Activated CD4-positive, alpha-beta memory T cell treated with anti-CD3 and anti-CD28 coated beads, Interleukin-2, amount 10 ng/mL, durations not matched to agents 7 days and 5 days (primary cell): Measurements from ENCODE around the gene SGPL1. TPM values are rescaled to one million over a fixed set of nuclear protein-coding genes. Genes with fewer than 3 reads are reported as not detected.

ENCODE experiments used
- CTCF ChIA-PET: fragments of 350-600 bp; sonication (Branson Sonifier 250); formaldehyde crosslinking; loops from one replicate; lab custom pipeline; 2021; ENCODE audit warnings: antibody characterized with exemption, inconsistent platforms; lab: Charles Lee
- POLR2A ChIA-PET: fragments of 350-600 bp; sonication (Branson Sonifier 250); formaldehyde crosslinking; loops from one replicate; lab custom pipeline; 2021; ENCODE audit warnings: antibody characterized with exemption; lab: Charles Lee
- DNase-seq: peaks from one replicate; pipeline ENCODE4 v3.0.0-alpha.2; 2020
- H3K27ac Mint-ChIP-seq: one replicate; pipeline ENCODE4 v1.8.0; 2021; ENCODE audit warnings: mild to moderate bottlenecking, mixed read lengths
- H3K27me3 Mint-ChIP-seq: one replicate; pipeline ENCODE4 v1.8.0; 2021; ENCODE audit warnings: mixed read lengths
- H3K36me3 Mint-ChIP-seq: one replicate; pipeline ENCODE4 v1.8.0; 2021; ENCODE audit warnings: low read depth, mixed read lengths
- H3K4me1 Mint-ChIP-seq: one replicate; pipeline ENCODE4 v1.8.0; 2021; ENCODE audit warnings: mixed read lengths
- H3K4me3 Mint-ChIP-seq: one replicate; pipeline ENCODE4 v1.8.0; 2021; ENCODE audit warnings: mild to moderate bottlenecking, mixed read lengths
- H3K9me3 Mint-ChIP-seq: one replicate; pipeline ENCODE4 v1.8.0; 2021; ENCODE audit warnings: mixed read lengths
- total RNA-seq, 2 experiments: library from RNA; stranded (reverse); gene quantifications; one replicate each; pipeline ENCODE4 v1.2.3, GENCODE V29; 2021

Gene SGPL1
- total RNA-seq, 2 experiments from 2014 or later = 25.8 to 28.5 TPM

DNA sequence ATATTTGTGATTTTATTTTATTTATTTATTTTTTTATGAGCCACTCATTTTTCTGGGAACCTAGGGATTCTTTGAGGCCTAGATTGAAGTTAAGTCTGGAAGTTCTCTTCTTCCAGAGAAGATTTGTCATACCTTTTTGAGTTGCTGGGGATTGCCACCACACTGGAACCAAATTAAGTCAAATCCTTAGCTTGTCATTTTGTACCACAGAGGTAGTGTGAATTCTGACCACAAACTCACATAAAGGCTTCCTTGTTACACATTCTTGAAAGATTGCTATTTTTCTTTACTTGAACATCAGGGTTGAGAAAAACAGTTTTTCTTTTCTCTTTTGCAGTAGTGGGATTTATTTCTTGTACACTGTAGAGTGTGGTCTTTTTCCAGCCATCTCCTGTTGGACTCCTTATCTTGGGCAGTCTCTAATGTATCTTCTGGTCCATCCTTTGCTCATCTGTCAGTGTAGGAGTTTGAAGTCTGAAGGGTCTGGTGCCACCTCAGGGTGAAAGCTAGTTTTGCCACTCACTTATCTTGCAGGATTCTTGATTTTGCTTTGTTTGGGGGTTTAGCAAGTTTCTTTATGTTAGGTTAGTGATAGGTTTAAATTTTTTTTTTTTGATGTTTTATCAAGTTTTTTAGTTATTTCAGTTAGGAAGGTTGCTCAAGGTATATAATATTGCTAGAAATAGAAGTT lies 47.9 kb downstream of the SGPL1 start:
- Mint-ChIP-seq H3K9me3 (no peaks in the 10 kb centered on the region), H3K36me3 (peaks cover 25% of the 10 kb centered on the region), H3K4me3 (no peak overlapping the region), H3K27me3 (no peaks in the 10 kb centered on the region), H3K4me1 (peaks cover 22% of the 10 kb centered on the region), H3K27ac (no peak overlapping the region)
- POLR2A ChIA-PET = interaction anchor here (1.4 kb wide), 1 partner anchor 23 kb away, joined by 4 read pairs; no protein-coding TSS in a partner anchor
- CTCF ChIA-PET = interaction anchor here (1.3 kb wide), 1 partner anchor 15 kb away, joined by 3 read pairs; no protein-coding TSS in a partner anchor
- no peak for DNase-seq

DNA sequence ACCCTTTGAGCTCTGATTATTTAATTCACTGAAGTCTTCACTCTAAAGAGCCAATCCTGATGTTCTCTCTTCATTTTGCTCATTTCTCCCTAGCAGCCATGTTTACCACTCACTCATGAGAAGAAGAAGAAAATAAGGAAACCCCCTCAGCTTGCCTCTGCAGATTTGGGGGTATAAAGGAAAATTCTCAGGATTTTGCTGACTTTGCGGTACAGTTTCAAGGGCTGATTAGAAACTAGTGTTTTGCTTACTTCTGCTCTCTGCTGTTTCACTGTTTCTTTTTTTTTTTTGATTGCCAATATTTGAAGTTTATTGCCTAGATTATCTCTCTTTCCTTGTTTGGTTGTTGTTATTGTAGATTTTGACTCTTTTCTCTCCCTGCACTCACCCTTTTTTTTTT lies 49.2 kb downstream of the SGPL1 start:
- no peak for DNase-seq
- H3K4me1 Mint-ChIP-seq = peaks cover 22% of the 10 kb centered on the region
- no peak overlapping the region for H3K27ac Mint-ChIP-seq
- H3K36me3 Mint-ChIP-seq = peaks cover 17% of the 10 kb centered on the region
- H3K4me3 Mint-ChIP-seq = no peak overlapping the region
- H3K27me3 Mint-ChIP-seq = no peaks in the 10 kb centered on the region
- POLR2A ChIA-PET = interaction anchor here (0.6 to 1.4 kb wide), 2 partner anchors 22 to 48 kb away, joined by 3 to 4 read pairs; no protein-coding TSS in a partner anchor
- CTCF ChIA-PET = no interaction called here
- no peaks in the 10 kb centered on the region for H3K9me3 Mint-ChIP-seq

DNA sequence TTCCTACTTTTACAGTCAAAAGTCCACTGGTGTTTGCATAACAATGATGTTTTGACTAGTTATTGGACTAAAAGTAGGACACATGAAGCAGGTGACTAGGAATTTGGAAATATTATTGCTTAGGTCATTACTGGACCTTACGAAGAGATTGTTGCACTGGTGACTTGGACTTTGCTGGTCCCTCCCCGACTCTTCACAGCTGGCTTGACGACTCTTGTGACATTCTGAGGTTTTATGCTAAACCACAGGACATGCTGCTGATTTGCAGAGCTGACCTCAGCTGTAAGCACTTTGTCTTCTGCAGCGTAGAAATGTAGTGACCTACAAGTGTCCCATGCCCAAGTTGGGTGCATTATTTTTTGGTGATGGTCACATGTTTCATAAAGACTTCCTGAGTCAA lies 50.7 kb downstream of the SGPL1 start:
- H3K4me1 Mint-ChIP-seq = peaks cover 22% of the 10 kb centered on the region
- no peaks in the 10 kb centered on the region for H3K27me3 Mint-ChIP-seq
- no peaks in the 10 kb centered on the region for H3K9me3 Mint-ChIP-seq
- CTCF ChIA-PET = no interaction called here
- H3K36me3 Mint-ChIP-seq = peaks cover 9% of the 10 kb centered on the region
- H3K27ac Mint-ChIP-seq = no peak overlapping the region
- H3K4me3 Mint-ChIP-seq = no peak overlapping the region
- DNase-seq = no peak
- POLR2A ChIA-PET = no interaction called here

DNA sequence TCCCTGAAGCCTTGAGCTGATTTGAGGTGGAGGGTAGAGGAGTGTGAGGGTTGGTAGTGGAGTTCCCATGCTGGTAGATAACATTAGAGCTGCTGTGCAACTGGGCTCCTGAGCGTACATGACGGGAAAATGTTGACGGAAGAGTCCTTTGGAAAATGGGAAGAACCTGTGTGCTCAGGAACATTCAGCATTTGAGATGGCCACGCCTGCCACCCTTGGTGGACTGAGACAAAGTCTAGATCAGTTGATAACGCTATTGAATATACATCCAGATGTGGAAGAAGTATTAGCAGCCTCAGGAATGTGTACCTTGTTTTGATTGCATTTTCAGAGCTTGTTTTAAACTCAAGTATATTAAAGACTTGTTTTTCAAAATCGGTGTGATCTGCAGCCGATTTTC lies 56.5 kb downstream of the SGPL1 start:
- H3K4me1 Mint-ChIP-seq = no peaks in the 10 kb centered on the region
- DNase-seq = no peak
- no peaks in the 10 kb centered on the region for H3K27me3 Mint-ChIP-seq
- ChIA-PET POLR2A (no interaction called here), CTCF (interaction anchor here (0.5 kb wide), 1 partner anchor 51 kb away, joined by 4 read pairs; no protein-coding TSS in a partner anchor)
- no peak overlapping the region for H3K27ac Mint-ChIP-seq
- H3K36me3 Mint-ChIP-seq = peaks cover 2% of the 10 kb centered on the region
- no peaks in the 10 kb centered on the region for H3K9me3 Mint-ChIP-seq
- no peak overlapping the region for H3K4me3 Mint-ChIP-seq

DNA sequence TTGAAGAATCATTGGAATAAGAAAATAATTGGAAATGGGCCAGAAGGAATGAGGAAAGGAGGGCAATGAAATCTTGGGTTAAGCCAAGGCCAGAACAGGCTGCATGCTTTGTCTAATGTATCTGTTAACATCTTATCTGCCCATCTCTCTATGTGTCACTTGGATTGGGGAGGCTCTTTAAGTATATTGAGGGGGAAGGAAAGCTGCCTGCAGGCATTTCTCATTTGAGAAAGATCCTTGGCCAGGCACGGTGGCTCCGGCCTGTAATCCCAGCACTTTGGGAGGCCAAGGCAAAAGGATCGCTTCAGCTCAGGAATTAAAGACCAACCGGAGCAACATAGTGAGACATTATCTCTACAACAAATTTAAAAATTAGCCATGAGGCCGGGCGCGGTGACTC lies 58.3 kb downstream of the SGPL1 start:
- Mint-ChIP-seq H3K4me3 (no peak overlapping the region), H3K4me1 (peaks cover under 1% of the 10 kb centered on the region), H3K27ac (no peak overlapping the region), H3K36me3 (peaks cover 4% of the 10 kb centered on the region), H3K9me3 (no peaks in the 10 kb centered on the region), H3K27me3 (no peaks in the 10 kb centered on the region)
- ChIA-PET POLR2A (interaction anchor here (0.6 kb wide), 1 partner anchor 15 kb away, joined by 3 read pairs; the partner anchor contains the start of gene PCBD1), CTCF (no interaction called here)
- DNase-seq = no peak

DNA sequence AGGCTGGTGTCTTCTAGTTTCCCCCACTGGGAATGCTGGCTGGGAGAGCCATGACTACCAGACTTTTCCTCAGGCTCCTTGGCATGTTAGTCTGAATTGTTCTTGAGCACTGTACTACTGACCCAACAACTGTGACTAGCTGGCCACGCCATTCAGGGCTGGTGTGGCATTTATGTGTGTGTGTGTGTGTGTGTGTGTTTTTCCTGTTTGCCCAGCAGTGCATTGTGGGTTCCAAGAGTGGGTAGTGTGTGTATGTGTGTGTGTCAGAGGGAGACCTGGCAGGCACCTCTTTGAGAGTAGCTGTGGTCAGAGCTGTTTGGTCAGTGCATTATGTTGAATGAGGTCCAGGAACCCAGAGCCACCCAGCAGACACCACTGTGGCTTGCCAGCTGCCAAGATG lies 63.5 kb downstream of the SGPL1 start:
- peaks cover 11% of the 10 kb centered on the region for H3K36me3 Mint-ChIP-seq
- peaks cover 5% of the 10 kb centered on the region for H3K4me1 Mint-ChIP-seq
- ChIA-PET CTCF (interaction anchor here (0.8 to 3.0 kb wide), 5 partner anchors 8 to 330 kb away, joined by 3 to 11 read pairs (median 5); partner anchors contain the start of gene SGPL1), POLR2A (interaction anchor here (1.0 kb wide), 1 partner anchor 9 kb away, joined by 3 read pairs; no protein-coding TSS in a partner anchor)
- no peaks in the 10 kb centered on the region for H3K27me3 Mint-ChIP-seq
- no peak overlapping the region for H3K4me3 Mint-ChIP-seq
- no peak overlapping the region for H3K27ac Mint-ChIP-seq
- no peak for DNase-seq
- no peaks in the 10 kb centered on the region for H3K9me3 Mint-ChIP-seq

DNA sequence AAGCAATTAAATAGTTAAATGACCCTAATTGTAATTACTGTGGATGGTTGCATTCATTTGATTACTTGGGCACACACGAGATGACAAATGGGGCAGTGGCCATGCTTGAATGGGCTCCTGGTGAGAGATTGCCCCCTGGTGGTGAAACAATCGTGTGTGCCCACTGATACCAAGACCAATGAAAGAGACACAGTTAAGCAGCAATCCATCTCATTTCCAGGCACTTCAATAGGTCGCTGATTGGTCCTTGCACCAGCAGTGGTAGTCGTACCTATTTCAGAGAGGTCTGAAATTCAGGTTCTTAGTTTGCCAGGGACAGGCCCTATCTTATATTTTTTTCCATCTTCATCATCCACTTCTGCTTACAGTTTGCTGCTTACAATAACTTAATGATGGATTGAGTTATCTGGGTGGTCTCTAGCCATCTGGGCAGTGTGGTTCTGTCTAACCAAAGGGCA lies 64.4 kb downstream of the SGPL1 start:
- peak; percentile 77 for DNase-seq
- H3K27ac Mint-ChIP-seq = no peak overlapping the region
- H3K27me3 Mint-ChIP-seq = no peaks in the 10 kb centered on the region
- CTCF ChIA-PET = interaction anchor here (3.0 to 3.2 kb wide), 2 partner anchors 63 to 330 kb away, joined by 11 to 18 read pairs; partner anchors contain the start of gene SGPL1
- H3K36me3 Mint-ChIP-seq = peaks cover 16% of the 10 kb centered on the region
- peaks cover 5% of the 10 kb centered on the region for H3K4me1 Mint-ChIP-seq
- POLR2A ChIA-PET = no interaction called here
- H3K9me3 Mint-ChIP-seq = no peaks in the 10 kb centered on the region
- no peak overlapping the region for H3K4me3 Mint-ChIP-seq

DNA sequence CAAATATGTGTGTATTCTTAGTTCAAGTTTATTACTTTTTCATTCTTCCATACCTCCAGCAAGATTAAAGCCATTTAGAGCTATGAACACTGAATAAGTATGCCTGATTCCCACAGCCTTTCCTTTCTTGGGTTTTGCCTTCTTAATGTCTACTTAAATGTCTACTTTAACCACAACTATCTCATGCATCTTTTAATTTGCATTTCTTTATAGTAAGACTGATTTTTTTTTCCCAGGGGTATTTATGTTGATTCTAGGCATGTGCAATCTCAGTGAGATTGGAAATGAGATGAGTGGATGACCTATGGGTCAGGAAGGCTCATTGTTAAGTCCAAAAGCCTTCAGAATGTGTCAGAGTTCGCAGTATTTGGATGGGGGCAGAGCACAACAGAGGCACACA lies 69.0 kb downstream of the SGPL1 start:
- peaks cover 18% of the 10 kb centered on the region for H3K4me1 Mint-ChIP-seq
- CTCF ChIA-PET = interaction anchor here (1.0 kb wide), 1 partner anchor 18 kb away, joined by 5 read pairs; no protein-coding TSS in a partner anchor
- no peak overlapping the region for H3K27ac Mint-ChIP-seq
- peaks cover 11% of the 10 kb centered on the region for H3K36me3 Mint-ChIP-seq
- no peaks in the 10 kb centered on the region for H3K27me3 Mint-ChIP-seq
- POLR2A ChIA-PET = no interaction called here
- DNase-seq = no peak
- H3K4me3 Mint-ChIP-seq = no peak overlapping the region
- H3K9me3 Mint-ChIP-seq = no peaks in the 10 kb centered on the region

DNA sequence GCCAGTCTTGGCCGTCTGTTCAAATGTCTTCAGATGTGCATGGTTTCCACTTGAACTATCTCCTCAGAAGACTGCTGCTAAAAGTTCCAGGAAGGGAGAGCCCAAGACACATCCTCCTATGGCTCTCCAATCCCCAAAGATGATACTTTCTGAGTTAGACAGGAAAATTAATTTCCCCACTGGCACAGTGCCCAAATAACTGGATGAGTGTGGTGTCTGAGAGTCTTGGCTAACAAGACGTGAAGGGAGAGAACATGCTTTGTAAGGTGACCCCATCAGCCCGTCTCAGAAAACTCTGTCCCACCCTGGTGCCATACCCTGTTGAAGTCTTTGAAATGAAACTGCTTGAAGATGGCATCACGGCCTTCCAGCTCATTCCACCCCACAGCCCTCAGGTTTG lies 69.7 kb downstream of the SGPL1 start:
- no peak for DNase-seq
- Mint-ChIP-seq H3K27me3 (no peaks in the 10 kb centered on the region), H3K36me3 (peaks cover 11% of the 10 kb centered on the region), H3K4me1 (peaks cover 16% of the 10 kb centered on the region), H3K27ac (no peak overlapping the region), H3K9me3 (no peaks in the 10 kb centered on the region), H3K4me3 (no peak overlapping the region)
- ChIA-PET POLR2A (no interaction called here), CTCF (no interaction called here)

DNA sequence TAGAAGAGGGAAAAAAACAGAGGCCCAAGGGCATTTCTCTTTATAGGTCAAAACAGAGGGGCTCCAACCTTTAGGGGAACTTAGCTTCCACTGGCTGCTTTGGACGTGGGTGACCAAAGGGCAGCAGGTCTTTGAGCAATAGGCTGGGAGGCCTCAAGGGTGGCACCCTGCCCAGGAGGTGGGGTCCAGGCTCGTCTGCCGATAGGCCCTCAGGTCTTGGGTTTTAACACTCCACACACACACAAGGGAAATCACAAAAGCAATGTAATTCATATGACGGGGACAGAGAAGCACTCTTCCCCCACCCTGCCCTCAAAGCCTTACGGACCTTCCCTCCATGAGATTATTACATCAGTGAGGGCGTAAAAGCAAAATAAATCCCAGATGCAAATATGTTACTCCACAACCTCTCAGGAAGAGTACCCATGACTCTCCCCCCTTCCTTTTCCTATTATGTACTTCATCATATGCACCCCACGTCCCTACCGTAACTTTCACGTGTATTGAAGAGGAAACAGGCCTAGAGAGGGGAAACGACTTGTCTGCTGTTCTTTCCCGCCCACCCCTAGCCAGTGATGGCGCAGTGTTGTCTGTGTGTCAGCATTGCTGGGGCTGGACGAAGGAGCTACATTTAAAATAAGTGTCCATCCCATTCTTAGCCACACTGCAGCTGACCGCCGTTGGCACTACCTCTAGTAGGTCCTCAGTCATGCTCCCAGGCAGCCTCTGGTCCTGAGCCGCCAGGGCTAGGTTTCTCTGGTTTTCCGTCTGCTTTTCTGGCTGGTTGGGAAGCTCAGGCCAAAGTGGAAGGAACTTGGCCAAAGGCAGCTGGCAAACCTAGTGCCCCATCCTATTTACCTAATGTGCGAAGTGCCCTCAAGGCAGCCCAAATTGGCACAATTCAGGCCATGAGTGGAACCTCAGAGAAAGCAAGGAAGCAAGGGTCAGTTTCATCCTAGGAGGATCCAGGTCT lies 70.5 kb downstream of the SGPL1 start:
- H3K4me3 Mint-ChIP-seq = no peak overlapping the region
- no peak overlapping the region for H3K27ac Mint-ChIP-seq
- ChIA-PET POLR2A (interaction anchor here (1.0 to 1.4 kb wide), 2 partner anchors 22 to 69 kb away, joined by 3 to 4 read pairs; no protein-coding TSS in a partner anchor), CTCF (interaction anchor here (0.5 kb wide), 1 partner anchor 655 kb away, joined by 3 read pairs; no protein-coding TSS in a partner anchor)
- peaks cover 16% of the 10 kb centered on the region for H3K4me1 Mint-ChIP-seq
- DNase-seq = no peak
- H3K27me3 Mint-ChIP-seq = no peaks in the 10 kb centered on the region
- no peaks in the 10 kb centered on the region for H3K9me3 Mint-ChIP-seq
- H3K36me3 Mint-ChIP-seq = peaks cover 11% of the 10 kb centered on the region

DNA sequence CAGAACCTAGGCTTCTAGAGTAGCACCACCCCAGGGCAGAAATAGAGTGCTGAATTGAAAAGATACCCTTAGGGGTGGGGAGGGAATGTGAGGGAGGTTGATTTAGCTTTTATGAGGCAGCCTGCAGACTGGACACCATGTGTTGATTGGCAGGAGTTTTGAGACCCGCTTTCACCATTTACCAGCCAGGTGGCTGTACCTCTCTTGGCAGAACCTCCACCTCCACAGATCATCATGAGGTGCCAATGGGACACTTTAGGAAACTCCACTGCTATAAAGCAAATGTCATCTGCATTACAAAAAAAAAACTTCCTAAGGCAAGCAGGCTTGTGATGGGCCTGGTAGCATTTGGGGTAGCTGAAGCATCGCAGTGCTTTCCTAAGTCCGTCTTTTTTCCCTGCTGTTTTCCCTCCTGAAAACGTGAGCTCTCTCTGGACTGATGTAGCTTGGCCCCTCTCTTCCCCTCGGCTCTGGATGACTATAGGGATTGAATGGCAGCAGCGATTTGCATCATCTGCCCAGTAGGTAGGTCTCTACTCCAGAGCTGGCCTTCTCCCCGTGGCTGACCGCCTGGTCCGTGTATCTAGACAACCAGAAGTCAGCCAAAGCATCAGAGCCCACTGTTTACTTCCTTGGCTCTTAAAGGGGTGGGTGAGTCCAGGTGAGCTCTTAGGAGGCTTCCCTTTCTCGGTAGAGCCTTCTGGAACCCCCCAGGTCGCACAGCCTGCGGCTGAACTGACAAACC lies 71.3 kb downstream of the SGPL1 start:
- Mint-ChIP-seq H3K4me3 (peak overlapping the region; percentile 80), H3K27me3 (no peaks in the 10 kb centered on the region), H3K9me3 (no peaks in the 10 kb centered on the region), H3K27ac (peak overlapping the region; percentile 76), H3K36me3 (peaks cover 11% of the 10 kb centered on the region), H3K4me1 (peaks cover 16% of the 10 kb centered on the region)
- no peak for DNase-seq
- ChIA-PET POLR2A (interaction anchor here (0.7 to 1.4 kb wide), 4 partner anchors 8 to 909 kb away, joined by 3 to 4 read pairs (median 3); no protein-coding TSS in a partner anchor), CTCF (interaction anchor here (0.5 to 1.0 kb wide), 3 partner anchors 8 to 655 kb away, joined by 3 read pairs; no protein-coding TSS in a partner anchor)
